Transverse colon (tissue), 3 donors: ENCODE data around the gene TBX5.

Experiments
- CTCF ChIP-seq, 5 experiments: fragments of 200-600 bp in 3 of 5; fragments of 450-650 bp in 2 of 5; sonication (generic) in 3 of 5; IDR thresholded peaks; 1 replicate in 2 of 5; 2 replicates in 3 of 5; pipeline ENCODE4 v1.5.1; 2016 to 2017; ENCODE audit warnings: antibody characterized with exemption in 5 of 5, inconsistent platforms in 3 of 5, mild to moderate bottlenecking in 2 of 5, moderate library complexity in 1 of 5
- POLR2A ChIP-seq: fragments of 450-650 bp; IDR thresholded peaks from one replicate; pipeline ENCODE4 v1.6.1; 2016; ENCODE audit warnings: antibody characterized with exemption, mild to moderate bottlenecking, moderate library complexity

- TF ChIP-seq CTCF (IDR thresholded peaks at IDR 0.05) (no peak), POLR2A (no peak)
Observed at GRCh38 chr12:114368685-114369452, 37.1 kb downstream of the TBX5 start.
